IMR-90 (cell line): ENCODE data around the gene IGFL3. TPM values are rescaled to one million over a fixed set of nuclear protein-coding genes. Genes with fewer than 3 reads are reported as not detected.

Experiments used
- ATAC-seq: fragments of 200-7000 bp; cut with Tn5 transposase; 2 replicates; pipeline ENCODE4 v1.9.1; 2020; ENCODE audit warnings: low read depth, mild to moderate bottlenecking, moderate library complexity
- BruUV-seq: library from RNA; stranded (reverse); fragments of 400-500 nt; replicated peaks from 2 replicates; lab custom pipeline; 2021; lab: Mats Ljungman, UMichigan
- CTCF ChIA-PET: fragments of 300-600 bp; formaldehyde crosslinking; extraction: SDS; loops from one replicate; lab custom pipeline; 2021; ENCODE audit warnings: antibody characterized with exemption; lab: Yijun Ruan, JAX
- POLR2A ChIA-PET: fragments of 300-600 bp; sonication (Branson Sonifier 250); formaldehyde crosslinking; loops from one replicate; lab custom pipeline; 2022; ENCODE audit warnings: antibody characterized with exemption; ENCODE audit not compliant: unreplicated experiment; lab: Charles Lee
- DNase-seq: peaks from one replicate; pipeline ENCODE4 v3.0.0; 2013
- H2AFZ ChIP-seq: replicated peaks from 2 replicates; pipeline ENCODE3; 2013; ENCODE audit warnings: low read length, mild to moderate bottlenecking; ENCODE audit not compliant: poor library complexity
- H2AK5ac ChIP-seq: 2 replicates; pipeline ENCODE4 v1.6.1; 2013; ENCODE audit warnings: low read depth, low read length, inconsistent platforms
- H2AK9ac ChIP-seq: replicated peaks from 2 replicates; pipeline ENCODE3; 2013; ENCODE audit warnings: mild to moderate bottlenecking, low read depth, low read length, moderate library complexity; ENCODE audit not compliant: poor library complexity
- H2BK120ac ChIP-seq: 2 replicates; pipeline ENCODE4 v1.6.1; 2013; ENCODE audit warnings: low read depth, low read length, inconsistent platforms
- H2BK15ac ChIP-seq: 3 replicates; pipeline ENCODE4 v1.6.1; 2013; ENCODE audit warnings: low read depth, low read length, inconsistent platforms
- H2BK20ac ChIP-seq: 2 replicates; pipeline ENCODE4 v1.6.1; 2013; ENCODE audit warnings: low read depth, mild to moderate bottlenecking, inconsistent platforms, low read length, moderate library complexity
- H2BK5ac ChIP-seq: 2 replicates; pipeline ENCODE4 v1.6.1; 2013; ENCODE audit warnings: mild to moderate bottlenecking, low read depth, low read length, inconsistent platforms; ENCODE audit not compliant: poor library complexity, severe bottlenecking
- H3K14ac ChIP-seq: replicated peaks from 2 replicates; pipeline ENCODE4 v1.6.1; 2013; ENCODE audit warnings: low read depth, low read length, inconsistent platforms
- H3K18ac ChIP-seq: 2 replicates; pipeline ENCODE4 v1.6.1; 2013; ENCODE audit warnings: low read depth, low read length, control low read depth
- H3K23ac ChIP-seq: 2 replicates; pipeline ENCODE4 v1.6.1; 2013; ENCODE audit warnings: low read depth, low read length, inconsistent platforms
- H3K27ac ChIP-seq: 2 replicates; pipeline ENCODE4 v1.5.1; 2013; ENCODE audit warnings: mild to moderate bottlenecking, control low read depth, low read length; ENCODE audit not compliant: insufficient read depth
- H3K27me3 ChIP-seq: 2 replicates; pipeline ENCODE4 v1.6.1; 2013; ENCODE audit warnings: low read length; ENCODE audit not compliant: control insufficient read depth, insufficient read depth
- H3K36me3 ChIP-seq: 2 replicates; pipeline ENCODE4 v1.6.1; 2013; ENCODE audit warnings: low read length, mixed read lengths; ENCODE audit not compliant: control insufficient read depth, insufficient read depth
- H3K4ac ChIP-seq: 2 replicates; pipeline ENCODE4 v1.6.1; 2013; ENCODE audit warnings: low read depth, low read length, inconsistent platforms
- H3K4me1 ChIP-seq: 2 replicates; pipeline ENCODE4 v1.6.1; 2013; ENCODE audit warnings: low read length, mixed read lengths; ENCODE audit not compliant: control insufficient read depth, insufficient read depth
- H3K4me2 ChIP-seq: 2 replicates; pipeline ENCODE4 v1.6.1; 2013; ENCODE audit warnings: low read depth, mild to moderate bottlenecking, control low read depth, low read length, moderate library complexity
- H3K4me3 ChIP-seq: 2 replicates; pipeline ENCODE4 v1.5.1; 2013; ENCODE audit warnings: low read depth, mild to moderate bottlenecking, control low read depth, low read length, moderate library complexity; ENCODE audit not compliant: insufficient read depth
- H3K56ac ChIP-seq: 2 replicates; pipeline ENCODE4 v1.6.1; 2013; ENCODE audit warnings: low read length, inconsistent platforms; ENCODE audit not compliant: insufficient read depth; ENCODE audit errors: extremely low read depth
- H3K79me1 ChIP-seq, 2 experiments: 2 replicates each; pipeline ENCODE4 v1.6.1; 2013; ENCODE audit warnings: low read length in 2 of 2, inconsistent platforms in 1 of 2, low read depth in 1 of 2
- H3K9ac ChIP-seq: 2 replicates; pipeline ENCODE4 v1.6.1; 2013; ENCODE audit warnings: low read depth, low read length, control low read depth
- H3K9me1 ChIP-seq: 2 replicates; pipeline ENCODE4 v1.6.1; 2013; ENCODE audit warnings: low read length, inconsistent platforms; ENCODE audit not compliant: insufficient read depth
- H3K9me3 ChIP-seq: 2 replicates; pipeline ENCODE4 v1.6.1; 2013; ENCODE audit warnings: low read length; ENCODE audit not compliant: control insufficient read depth, insufficient read depth
- H4K20me1 ChIP-seq: 2 replicates; pipeline ENCODE4 v1.6.1; 2013; ENCODE audit warnings: low read length, inconsistent platforms; ENCODE audit not compliant: insufficient read depth
- H4K5ac ChIP-seq: 2 replicates; pipeline ENCODE4 v1.6.1; 2013; ENCODE audit warnings: mild to moderate bottlenecking, low read depth, low read length, control low read depth
- H4K8ac ChIP-seq, 2 experiments: 2 replicates each; pipeline ENCODE4 v1.6.1; 2013; ENCODE audit warnings: low read depth in 2 of 2, low read length in 2 of 2, control low read depth in 1 of 2, inconsistent platforms in 1 of 2
- H4K91ac ChIP-seq: 2 replicates; pipeline ENCODE4 v1.6.1; 2013; ENCODE audit warnings: low read depth, low read length, inconsistent platforms; ENCODE audit not compliant: insufficient read depth
- BHLHE40 ChIP-seq: fragments of 150-350 bp; IDR thresholded peaks from 2 replicates; pipeline ENCODE4 v1.6.1; 2016; ENCODE audit warnings: mild to moderate bottlenecking, low read depth, low read length
- CEBPB ChIP-seq: IDR thresholded peaks from 2 replicates; pipeline ENCODE4 v1.6.1; 2012; ENCODE audit warnings: low read depth, low read length, improper control_type of control experiment
- FOS ChIP-seq: fragments of 150-350 bp; IDR thresholded peaks from 2 replicates; pipeline ENCODE4 v1.6.1; 2016; ENCODE audit warnings: low read depth, low read length
- MAFK ChIP-seq: IDR thresholded peaks from 2 replicates; pipeline ENCODE4 v1.6.1; 2012; ENCODE audit warnings: low read depth, low read length, improper control_type of control experiment
- MAZ ChIP-seq: IDR thresholded peaks from 2 replicates; pipeline ENCODE4 v1.6.1; 2012; ENCODE audit warnings: low read depth, mild to moderate bottlenecking, low read length, improper control_type of control experiment, moderate library complexity, borderline replicate concordance
- MXI1 ChIP-seq: IDR thresholded peaks from 2 replicates; pipeline ENCODE4 v1.6.1; 2012; ENCODE audit warnings: low read depth, mild to moderate bottlenecking, low read length, moderate library complexity, borderline replicate concordance
- NFE2L2 ChIP-seq: fragments of 150-350 bp; IDR thresholded peaks from 2 replicates; pipeline ENCODE4 v1.6.1; 2016; ENCODE audit warnings: low read depth, mild to moderate bottlenecking, low read length
- POLR2A ChIP-seq: IDR thresholded peaks from 2 replicates; pipeline ENCODE4 v1.6.1; 2012; ENCODE audit warnings: mild to moderate bottlenecking, low read depth, low read length
- RAD21 ChIP-seq: IDR thresholded peaks from 2 replicates; pipeline ENCODE4 v1.6.1; 2012; ENCODE audit warnings: low read length, improper control_type of control experiment
- RCOR1 ChIP-seq: IDR thresholded peaks from 2 replicates; pipeline ENCODE4 v1.6.1; 2012; ENCODE audit warnings: mild to moderate bottlenecking, low read length, improper control_type of control experiment; ENCODE audit not compliant: insufficient replicate concordance
- RFX5 ChIP-seq: IDR thresholded peaks from 2 replicates; pipeline ENCODE4 v1.8.0; 2012; ENCODE audit warnings: low read depth, mild to moderate bottlenecking, low read length, moderate library complexity
- SMC3 ChIP-seq: fragments of 150-350 bp; IDR thresholded peaks from 2 replicates; pipeline ENCODE4 v1.6.1; 2016; ENCODE audit warnings: low read depth, mild to moderate bottlenecking, antibody characterized with exemption, low read length, moderate library complexity
- WGBS, 2 experiments: methylation state at CpG; one replicate each; pipeline versions ENCODE4 v1.1.5 to v1.1.7; 2013; ENCODE audit warnings: missing lambda C conversion rate in 2 of 2; ENCODE audit not compliant: insufficient read length in 1 of 2; ENCODE audit errors: extremely low coverage in 2 of 2; 5-methylcytosine and 5-hydroxymethylcytosine counted together
- dilution Hi-C: fragments of 300-500 bp; cut with HindIII; formaldehyde crosslinking; loops from one replicate; pipeline ENCODE4 v1.14.3; 2018; ENCODE audit warnings: low sequenced_read_pairs; ENCODE audit not compliant: unreplicated experiment
- in situ Hi-C: fragments of 300-500 bp; cut with MboI; formaldehyde crosslinking; loops from 3 replicates; pipeline ENCODE4 v1.14.3; 2019; ENCODE audit warnings: low sequenced_read_pairs, inconsistent platforms, mixed read lengths
- intact Hi-C: fragments of 100-400 bp; cut with micrococcal nuclease; formaldehyde crosslinking; loops from 2 replicates; pipeline ENCODE4 v1.10.0; 2022
- polyA plus RNA-seq, 3 experiments: library from polyadenylated mRNA; depleted of rRNA; stranded (reverse); fragments of >200 nt; gene quantifications; 2 replicates each; pipeline ENCODE4 v1.2.3, GENCODE V29; 2012; ENCODE audit warnings: low replicate concordance in 1 of 3
- total RNA-seq: library from RNA; depleted of rRNA; stranded (reverse); fragments of >200 nt; gene quantifications from 2 replicates; pipeline ENCODE4 v1.2.3, GENCODE V29; 2012
- TF ChIP-seq, protein P1 (sequence below): conservative IDR thresholded peaks from 2 replicates; pipeline ENCODE4 v1.5.1; 2012; ENCODE audit warnings: mild to moderate bottlenecking, low read depth, low read length, improper control_type of control experiment
- TF ChIP-seq, protein P2 (sequence below): fragments of 150-350 bp; IDR thresholded peaks from 2 replicates; pipeline ENCODE4 v1.6.1; 2017; ENCODE audit warnings: mild to moderate bottlenecking, antibody characterized with exemption, low read length, low read depth
- TF ChIP-seq, protein P3 (sequence below): fragments of 150-350 bp; IDR thresholded peaks from 2 replicates; pipeline ENCODE4 v1.6.1; 2016; ENCODE audit warnings: low read depth, mild to moderate bottlenecking, low read length, moderate library complexity, borderline replicate concordance

IGFL3 gene
- total and polyA plus RNA-seq, 2 of the 4 experiments (the other 2 are of a cell fraction) = not detected

DNA sequence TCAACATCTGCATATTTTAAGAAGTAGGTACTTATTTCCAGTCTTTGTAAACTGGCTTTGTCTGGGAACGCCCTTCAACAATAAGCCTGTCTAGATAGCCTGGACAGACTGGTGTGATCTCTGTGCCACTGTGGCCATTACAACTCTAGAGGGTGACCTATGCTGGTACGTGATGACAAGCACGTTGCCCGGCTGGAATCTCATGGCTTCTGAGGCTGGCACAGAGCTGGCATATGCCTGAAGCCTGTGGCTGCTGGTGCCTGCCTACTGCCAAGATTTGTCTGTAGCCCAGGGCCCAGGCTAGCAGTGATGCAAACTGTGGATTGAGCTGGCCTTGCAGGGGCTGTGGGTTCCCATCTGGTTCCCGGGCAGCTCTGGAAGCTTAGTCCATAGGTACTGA lies 34.0 kb downstream of the IGFL3 start:
- Histone ChIP-seq H4K20me1 (no peaks in the 10 kb centered on the region), H2AK9ac (no peak overlapping the region), H3K4ac (no peak overlapping the region), H2BK5ac (no peak overlapping the region), H2BK20ac (no peak overlapping the region), H3K4me2 (no peak overlapping the region), H4K5ac (no peak overlapping the region), H3K4me1 (no peaks in the 10 kb centered on the region), H3K27me3 (peaks cover 24% of the 10 kb centered on the region), H3K27ac (no peak overlapping the region), H3K14ac (no peak overlapping the region), H2AK5ac (no peak overlapping the region), H4K8ac (no peak overlapping the region), H3K9me3 (peaks cover 16% of the 10 kb centered on the region), H3K56ac (no peak overlapping the region), H2BK15ac (no peak overlapping the region), H3K79me1 (no peaks in the 10 kb centered on the region), H3K23ac (no peak overlapping the region), H3K9ac (no peak overlapping the region), H3K36me3 (no peaks in the 10 kb centered on the region), H3K9me1 (no peaks in the 10 kb centered on the region), H2BK120ac (no peak overlapping the region), H2AFZ (no peak overlapping the region), H4K91ac (no peak overlapping the region), H3K4me3 (no peak overlapping the region), H3K18ac (no peak overlapping the region)
- POLR2A ChIA-PET = no interaction called here
- CTCF ChIA-PET = interaction anchor here (0.9 kb wide), 2 partner anchors 8 to 13 kb away, joined by 3 read pairs; no protein-coding TSS in a partner anchor
- WGBS, 2 experiments = 70% methylated on average over 4 of the region's 5 CpGs; no CpG with 5 or more reads in 1 of the 2 experiments
- DNase-seq (no peak), ATAC-seq (no peak)
- dilution Hi-C loops = no loop called here
- intact Hi-C loops = loop anchor here (5.0 kb wide), 1 partner anchor 157 kb away; no protein-coding TSS in a partner anchor
- TF ChIP-seq NFE2L2 (no peak), RAD21 (no peak), FOS (no peak), MXI1 (no peak), POLR2A (no peak), BHLHE40 (no peak), MAFK (no peak), SMC3 (no peak), CEBPB (no peak), MAZ (no peak), RFX5 (no peak), RCOR1 (no peak)
- TF ChIP-seq, protein P1, sequence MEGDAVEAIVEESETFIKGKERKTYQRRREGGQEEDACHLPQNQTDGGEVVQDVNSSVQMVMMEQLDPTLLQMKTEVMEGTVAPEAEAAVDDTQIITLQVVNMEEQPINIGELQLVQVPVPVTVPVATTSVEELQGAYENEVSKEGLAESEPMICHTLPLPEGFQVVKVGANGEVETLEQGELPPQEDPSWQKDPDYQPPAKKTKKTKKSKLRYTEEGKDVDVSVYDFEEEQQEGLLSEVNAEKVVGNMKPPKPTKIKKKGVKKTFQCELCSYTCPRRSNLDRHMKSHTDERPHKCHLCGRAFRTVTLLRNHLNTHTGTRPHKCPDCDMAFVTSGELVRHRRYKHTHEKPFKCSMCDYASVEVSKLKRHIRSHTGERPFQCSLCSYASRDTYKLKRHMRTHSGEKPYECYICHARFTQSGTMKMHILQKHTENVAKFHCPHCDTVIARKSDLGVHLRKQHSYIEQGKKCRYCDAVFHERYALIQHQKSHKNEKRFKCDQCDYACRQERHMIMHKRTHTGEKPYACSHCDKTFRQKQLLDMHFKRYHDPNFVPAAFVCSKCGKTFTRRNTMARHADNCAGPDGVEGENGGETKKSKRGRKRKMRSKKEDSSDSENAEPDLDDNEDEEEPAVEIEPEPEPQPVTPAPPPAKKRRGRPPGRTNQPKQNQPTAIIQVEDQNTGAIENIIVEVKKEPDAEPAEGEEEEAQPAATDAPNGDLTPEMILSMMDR = no peak
- TF ChIP-seq, protein P2, sequence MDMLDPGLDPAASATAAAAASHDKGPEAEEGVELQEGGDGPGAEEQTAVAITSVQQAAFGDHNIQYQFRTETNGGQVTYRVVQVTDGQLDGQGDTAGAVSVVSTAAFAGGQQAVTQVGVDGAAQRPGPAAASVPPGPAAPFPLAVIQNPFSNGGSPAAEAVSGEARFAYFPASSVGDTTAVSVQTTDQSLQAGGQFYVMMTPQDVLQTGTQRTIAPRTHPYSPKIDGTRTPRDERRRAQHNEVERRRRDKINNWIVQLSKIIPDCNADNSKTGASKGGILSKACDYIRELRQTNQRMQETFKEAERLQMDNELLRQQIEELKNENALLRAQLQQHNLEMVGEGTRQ = no peak
- TF ChIP-seq, protein P3, sequence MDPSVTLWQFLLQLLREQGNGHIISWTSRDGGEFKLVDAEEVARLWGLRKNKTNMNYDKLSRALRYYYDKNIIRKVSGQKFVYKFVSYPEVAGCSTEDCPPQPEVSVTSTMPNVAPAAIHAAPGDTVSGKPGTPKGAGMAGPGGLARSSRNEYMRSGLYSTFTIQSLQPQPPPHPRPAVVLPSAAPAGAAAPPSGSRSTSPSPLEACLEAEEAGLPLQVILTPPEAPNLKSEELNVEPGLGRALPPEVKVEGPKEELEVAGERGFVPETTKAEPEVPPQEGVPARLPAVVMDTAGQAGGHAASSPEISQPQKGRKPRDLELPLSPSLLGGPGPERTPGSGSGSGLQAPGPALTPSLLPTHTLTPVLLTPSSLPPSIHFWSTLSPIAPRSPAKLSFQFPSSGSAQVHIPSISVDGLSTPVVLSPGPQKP = no peak
- no TSS peak for BruUV-seq
- in situ Hi-C loops = no loop called here
